ENCODE measurements around the gene LYPD6B.

LYPD6B gene

DNA sequence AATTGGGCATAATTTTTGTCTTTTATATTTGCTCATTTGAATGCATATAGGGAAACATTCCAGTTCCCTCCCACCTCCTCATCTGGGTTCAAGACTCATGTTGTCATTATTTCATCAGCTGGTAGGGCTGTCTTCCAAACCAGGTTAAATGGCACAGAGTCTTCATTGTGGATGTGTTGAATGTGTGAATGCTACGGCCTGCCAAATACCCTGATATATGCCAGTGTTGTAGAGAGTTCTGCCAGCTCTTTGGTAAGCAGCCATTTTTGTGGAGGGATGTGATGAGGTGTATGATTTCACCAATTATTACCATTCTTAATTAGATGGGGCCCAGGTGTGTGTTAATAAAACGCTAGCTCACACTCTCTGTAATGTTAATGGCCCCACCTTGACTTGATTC is 121.7 kb downstream of the LYPD6B start:
- no peak for DNase-seq (ENCODE audit: low read depth, low spot score)

DNA sequence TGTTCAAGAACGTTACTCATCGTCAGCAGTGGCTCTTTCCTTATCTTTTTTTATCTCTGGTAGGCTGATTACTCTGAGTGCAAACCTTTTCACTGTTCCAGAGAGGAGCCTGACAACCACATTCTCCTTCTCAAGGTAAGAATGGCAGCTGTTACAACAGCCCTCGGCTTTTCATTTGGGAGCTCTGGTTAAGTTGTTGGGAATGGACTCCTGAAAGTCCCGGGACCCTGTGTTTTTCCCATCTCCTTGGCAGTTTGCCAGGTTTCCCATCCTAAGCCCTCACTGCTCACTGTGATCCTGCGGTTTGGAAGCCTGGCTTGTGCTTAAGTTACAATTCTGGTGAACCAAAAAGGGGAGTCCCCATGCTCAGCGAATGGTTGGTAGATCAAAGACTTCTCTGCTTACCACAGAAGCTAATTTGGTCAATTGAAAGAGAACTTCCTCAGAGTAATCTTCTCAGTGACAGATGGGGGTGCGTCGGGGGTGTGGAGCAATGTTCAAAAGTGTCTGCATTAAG is 122.3 kb downstream of the LYPD6B start:
- DNase-seq (ENCODE audit: low read depth, low spot score): peak; percentile 2

- no peak for DNase-seq (ENCODE audit: low read depth, low spot score)
Measured at GRCh38 chr2:149161481-149162225, 123.2 kb downstream of the LYPD6B start.

DNA sequence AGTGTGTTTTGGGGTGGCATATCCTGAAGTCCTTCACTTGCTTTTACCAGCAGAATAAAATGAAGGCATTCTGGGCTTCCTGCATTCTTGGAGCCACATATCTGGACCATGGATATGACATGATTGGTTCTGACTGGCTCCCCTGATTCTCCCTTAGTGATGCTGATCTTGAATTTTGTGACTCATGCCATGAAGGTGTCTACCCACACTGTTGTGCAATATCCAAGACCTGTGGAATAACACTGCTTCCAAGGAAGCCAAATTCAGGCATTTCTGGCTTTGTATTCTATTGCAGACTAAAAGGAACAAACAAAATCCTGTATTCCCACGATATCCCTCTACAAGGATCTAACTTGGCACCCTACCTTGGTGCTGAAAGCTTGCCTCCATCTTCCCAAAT is 125.8 kb downstream of the LYPD6B start:
- DNase-seq (ENCODE audit: low read depth, low spot score): no peak

GRCh38 chr2:149164827-149165226 is 126.3 kb downstream of the LYPD6B start:
- DNase-seq (ENCODE audit: low read depth, low spot score): no peak

DNA sequence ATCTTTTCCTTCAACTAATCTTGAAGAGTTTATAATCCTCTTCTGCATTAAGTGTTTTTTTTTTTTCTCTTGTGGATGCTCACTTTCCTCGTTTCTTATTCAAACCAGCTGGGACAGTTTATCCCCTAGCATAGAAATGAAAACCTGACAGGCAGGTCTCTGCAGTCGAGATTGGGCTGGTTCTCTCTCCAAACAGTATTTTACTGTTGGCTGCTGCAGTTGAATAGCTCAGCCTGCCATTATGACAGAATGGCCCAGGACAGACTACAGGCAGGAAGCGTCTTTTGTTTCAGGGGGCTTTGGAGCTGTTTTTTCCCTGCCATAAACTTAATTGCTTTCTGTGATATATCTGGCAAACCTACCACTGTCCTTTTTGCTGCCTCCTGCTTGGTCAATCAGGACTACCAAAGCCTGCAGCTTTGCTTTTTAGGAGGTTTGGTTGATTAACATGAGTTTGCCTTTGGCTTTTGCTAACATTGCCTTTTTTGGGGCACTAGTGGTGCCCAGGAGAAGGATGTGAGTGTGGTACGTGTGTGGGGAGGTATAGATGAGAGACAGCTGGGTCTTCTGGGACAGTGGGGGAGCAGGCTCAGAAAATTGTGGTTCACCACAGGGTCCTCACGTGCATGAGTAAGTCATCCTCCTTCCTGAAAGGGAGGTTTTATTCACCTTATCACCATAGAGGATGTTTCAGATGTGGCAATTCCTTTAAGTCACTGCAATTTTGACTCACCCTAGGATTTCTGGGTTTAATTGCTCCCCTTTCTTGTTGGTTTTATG is 128.7 kb downstream of the LYPD6B start:
- peak; percentile 3 for DNase-seq (ENCODE audit: low read depth, low spot score)

GRCh38 chr2:149167941-149168340 is 129.4 kb downstream of the LYPD6B start:
- no peak for DNase-seq (ENCODE audit: low read depth, low spot score)

DNA sequence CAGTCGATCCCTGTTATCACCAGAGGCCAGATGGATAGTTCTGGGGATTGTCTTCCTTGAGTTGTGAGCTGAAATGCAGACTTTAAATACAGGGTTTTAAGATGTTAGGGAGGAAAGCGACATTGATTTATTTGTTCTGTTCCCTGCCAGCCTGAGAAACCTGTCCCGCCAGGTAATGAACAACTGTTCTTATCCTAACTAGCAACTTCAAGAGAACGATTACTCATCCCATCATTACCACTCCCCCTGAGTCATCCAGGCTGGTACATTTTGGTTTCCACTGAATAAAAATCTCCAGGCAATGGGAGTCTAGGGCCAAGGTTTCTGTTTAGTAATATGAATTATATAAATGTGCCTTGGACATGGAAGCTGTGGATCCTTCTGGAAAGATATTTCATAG is 131.2 kb downstream of the LYPD6B start:
- no peak for DNase-seq (ENCODE audit: low read depth, low spot score)

- no peak for DNase-seq (ENCODE audit: low read depth, low spot score)
Measured at GRCh38 chr2:149170156-149170555, 131.7 kb downstream of the LYPD6B start.

DNA sequence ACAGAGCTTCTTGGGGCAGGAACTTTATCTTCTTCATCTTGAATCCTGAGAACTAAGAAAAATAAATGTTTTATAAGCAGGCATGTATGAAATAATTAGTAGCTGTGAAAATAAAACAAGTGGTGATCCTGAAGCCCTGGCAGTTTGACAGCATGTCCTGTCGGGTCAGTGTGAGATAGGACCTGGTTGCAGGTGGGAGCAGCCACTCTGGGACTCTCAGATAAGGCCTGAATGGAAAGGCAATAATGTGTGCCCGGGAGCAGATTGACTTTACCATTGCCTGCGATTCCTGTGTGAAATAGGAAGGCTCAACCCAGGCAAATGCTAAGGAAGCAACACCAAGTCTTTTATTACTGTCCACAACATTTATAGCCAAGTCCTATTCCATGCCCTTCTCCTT is 132.4 kb downstream of the LYPD6B start:
- no peak for DNase-seq (ENCODE audit: low read depth, low spot score)

DNA sequence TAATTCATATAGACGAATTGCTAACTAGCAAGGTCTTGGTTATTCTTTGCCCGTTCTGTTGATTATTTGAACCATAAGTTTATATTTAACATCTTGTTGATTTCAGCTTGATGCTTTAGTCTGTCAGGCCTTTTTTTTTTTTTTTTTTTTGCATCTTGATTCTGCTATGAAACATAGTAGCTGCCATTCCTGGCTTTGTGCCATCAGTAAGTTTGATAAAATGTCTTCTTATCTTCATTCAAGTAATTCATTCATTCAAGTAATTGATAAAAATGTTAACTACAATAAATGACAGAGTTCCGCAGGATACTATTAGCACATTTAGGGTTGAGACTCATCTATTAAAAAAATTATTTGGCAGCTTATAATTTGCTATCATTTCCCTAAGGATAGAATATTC is 134.7 kb downstream of the LYPD6B start:
- no peak for DNase-seq (ENCODE audit: low read depth, low spot score)

DNA sequence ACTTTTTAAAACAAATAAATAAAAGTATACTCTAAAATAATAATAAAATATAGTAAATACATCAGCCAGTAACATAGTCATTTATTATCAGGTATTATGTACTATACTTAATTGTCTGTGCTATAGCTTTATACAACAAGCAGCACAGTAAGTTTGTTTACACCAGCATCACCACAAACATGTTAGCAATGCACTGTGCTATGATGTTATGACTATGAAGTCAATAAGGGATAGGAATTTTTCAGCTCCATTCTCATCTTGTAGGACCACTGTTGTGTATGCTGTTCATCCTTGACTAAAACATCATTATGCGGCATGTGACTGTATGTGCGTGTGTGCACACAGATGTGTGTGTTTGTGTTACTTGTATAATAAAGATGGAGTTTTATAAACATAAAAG is 137.5 kb downstream of the LYPD6B start:
- no peak for DNase-seq (ENCODE audit: low read depth, low spot score)

DNA sequence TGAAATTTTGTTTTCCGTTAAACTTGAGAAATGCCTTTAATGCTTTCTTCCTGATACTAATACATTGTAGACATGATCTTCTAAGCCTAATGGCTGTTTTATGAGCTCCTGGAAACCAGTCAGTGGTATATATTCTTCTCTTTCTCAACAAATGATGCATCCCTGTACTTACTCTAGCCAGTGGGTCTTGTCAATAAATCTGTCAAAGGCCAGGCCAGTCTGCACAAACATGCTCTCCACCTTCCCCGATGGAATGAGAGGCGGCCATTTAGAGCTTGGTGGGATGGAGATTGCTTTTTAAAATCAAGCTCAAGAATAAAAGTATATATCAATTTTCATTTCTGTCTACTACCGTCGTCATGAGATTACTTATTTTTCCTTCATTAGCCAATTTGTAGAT is 140.1 kb downstream of the LYPD6B start:
- DNase-seq (ENCODE audit: low read depth, low spot score): no peak

- DNase-seq (ENCODE audit: low read depth, low spot score): no peak
Measured at GRCh38 chr2:149180226-149180875, 141.9 kb downstream of the LYPD6B start.

DNA sequence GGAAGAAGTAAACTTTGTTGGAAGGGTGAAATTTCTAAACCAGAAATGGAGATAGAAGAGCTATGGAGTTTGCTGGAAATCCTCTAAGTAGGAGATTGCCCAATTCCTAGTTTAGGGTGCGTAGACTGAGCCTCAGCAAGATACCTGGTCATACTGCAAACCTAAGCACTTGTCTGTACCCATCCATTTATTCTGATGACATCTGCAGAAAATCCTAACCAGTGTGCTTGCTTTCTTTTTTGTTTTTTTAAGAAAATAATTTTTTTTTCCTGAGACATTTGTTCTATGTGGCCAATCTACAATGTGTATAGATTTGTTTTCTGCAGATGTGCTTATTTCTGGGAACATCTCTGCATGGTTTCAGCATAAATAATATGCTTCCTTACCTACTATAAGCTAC is 144.7 kb downstream of the LYPD6B start:
- no peak for DNase-seq (ENCODE audit: low read depth, low spot score)

DNA sequence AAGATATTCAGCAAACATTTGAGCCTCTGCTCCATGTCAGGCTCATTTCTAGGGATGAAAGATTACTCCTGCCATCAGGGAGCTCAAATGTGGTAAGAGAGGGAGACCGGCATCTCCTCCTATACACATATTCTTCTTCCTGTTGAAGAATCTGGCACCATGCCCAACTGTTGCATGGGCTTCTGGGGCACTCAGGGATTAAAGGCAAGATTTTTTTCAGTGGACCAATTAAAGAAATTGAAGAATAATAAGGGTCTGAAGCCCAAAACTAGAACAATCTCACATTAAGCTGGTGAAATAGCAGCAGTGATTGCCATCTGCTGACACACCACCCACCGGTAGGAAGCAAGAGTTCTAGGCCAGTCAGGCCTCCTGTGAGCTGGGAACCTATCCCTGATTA is 146.5 kb downstream of the LYPD6B start:
- DNase-seq (ENCODE audit: low read depth, low spot score): no peak

GRCh38 chr2:149185942-149186490 is 147.5 kb downstream of the LYPD6B start:
- no peak for DNase-seq (ENCODE audit: low read depth, low spot score)

GRCh38 chr2:149187057-149187456 is 148.6 kb downstream of the LYPD6B start:
- no peak for DNase-seq (ENCODE audit: low read depth, low spot score)

GRCh38 chr2:149188291-149188690 is 149.8 kb downstream of the LYPD6B start:
- no peak for DNase-seq (ENCODE audit: low read depth, low spot score)

- no peak for DNase-seq (ENCODE audit: low read depth, low spot score)
Measured at GRCh38 chr2:149189769-149190168, 151.3 kb downstream of the LYPD6B start.

- no peak for DNase-seq (ENCODE audit: low read depth, low spot score)
Measured at GRCh38 chr2:149191915-149192314, 153.4 kb downstream of the LYPD6B start.

GRCh38 chr2:149192427-149192826 is 153.9 kb downstream of the LYPD6B start:
- DNase-seq (ENCODE audit: low read depth, low spot score): no peak
